Esophagus squamous epithelium (tissue), 5 donors: Measurements from ENCODE around the gene COL18A1. TPM values are rescaled to one million over a fixed set of nuclear protein-coding genes. Genes with fewer than 3 reads are reported as not detected.

Source experiments
- DNase-seq: peaks from one replicate; lab custom pipeline; 2025; lab: John Stamatoyannopoulos, UW
- H3K27ac ChIP-seq, 4 donors: fragments of 200-600 bp; sonication (generic); one replicate each; pipeline ENCODE4 v1.5.1; 2016 to 2019; ENCODE audit warnings: mild to moderate bottlenecking in 1 of 4
- H3K27me3 ChIP-seq, 4 donors: fragments of 200-600 bp; sonication (generic); 1 replicate in 3 of 4; 2 replicates in 1 of 4; pipeline versions ENCODE4 v1.5.1 to v1.6.0; 2017 to 2021; ENCODE audit warnings: antibody characterized with exemption in 1 of 4
- H3K36me3 ChIP-seq, 3 donors: fragments of 200-600 bp; sonication (generic); one replicate each; pipeline ENCODE4 v1.5.1; 2016 to 2019
- H3K4me1 ChIP-seq, 3 donors: fragments of 200-600 bp; sonication (generic); one replicate each; pipeline ENCODE4 v1.5.1; 2017 to 2019
- H3K4me3 ChIP-seq, 4 donors: fragments of 200-600 bp; sonication (generic); 1 replicate in 3 of 4; 2 replicates in 1 of 4; pipeline ENCODE4 v1.5.1; 2016 to 2019; ENCODE audit warnings: mild to moderate bottlenecking in 2 of 4, moderate library complexity in 1 of 4
- H3K9me3 ChIP-seq, 3 donors: fragments of 200-600 bp; sonication (generic); one replicate each; pipeline ENCODE4 v1.5.1; 2016 to 2019
- POLR2A ChIP-seq, 4 donors: fragments of 450-650 bp; IDR thresholded peaks; one replicate each; pipeline ENCODE4 v1.6.1; 2017; ENCODE audit warnings: antibody characterized with exemption in 4 of 4, mild to moderate bottlenecking in 4 of 4, moderate library complexity in 3 of 4
- WGBS, 2 donors: methylation state at CpG; one replicate each; pipeline ENCODE4 v1.1.5; 2018; 5-methylcytosine and 5-hydroxymethylcytosine counted together
- intact Hi-C: fragments of 100-400 bp; cut with DNase I; formaldehyde crosslinking; loops from one replicate; pipeline ENCODE4 v1.15.0; 2022
- total RNA-seq, 4 donors: library from RNA; depleted of rRNA; stranded (reverse); fragments of >200 nt; gene quantifications; one replicate each; pipeline ENCODE4 v1.1.0, GENCODE V29; 2016
- TF ChIP-seq, protein P1 (sequence below), 6 experiments: fragments of 450-650 bp in 4 of 6; fragments of 200-600 bp in 2 of 6; sonication (generic) in 2 of 6; IDR thresholded peaks; one replicate each; pipeline ENCODE4 v1.5.1; 2016 to 2019; ENCODE audit warnings: antibody characterized with exemption in 6 of 6, mild to moderate bottlenecking in 4 of 6, moderate library complexity in 4 of 6
- donor health status: DM: yes; HTN: yes; CAD: no.

The COL18A1 gene
- total RNA-seq, 4 donors from 2014 or later: 38.9 to 69.0 (median 52.5) TPM

DNA sequence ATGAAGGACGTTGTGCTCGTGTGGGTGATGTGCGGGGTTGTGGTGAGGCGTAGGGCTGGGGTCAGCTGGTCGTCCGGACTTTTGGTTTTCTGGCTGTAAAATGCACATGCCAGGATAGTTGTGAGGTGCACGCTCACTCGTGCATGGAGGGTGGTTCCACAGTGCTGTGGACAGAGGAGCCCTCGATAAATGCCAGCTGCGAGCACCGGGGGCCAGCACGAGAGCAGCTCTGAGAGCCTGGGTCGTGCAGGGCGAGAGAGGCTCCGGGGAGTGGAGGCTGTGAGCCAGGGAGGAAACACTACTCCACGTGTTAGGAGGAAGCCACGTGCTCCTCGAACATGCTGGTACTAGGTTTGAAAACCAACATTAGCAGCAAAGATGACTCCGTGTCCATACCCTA is 39.4 kb downstream of the COL18A1 start:
- peaks cover 0 to 22% (median 0%) of the 10 kb centered on the region in 4 donors for H3K27me3 ChIP-seq
- WGBS, 2 donors: 71 to 72% methylated on average over 13 to 16 of the region's 19 CpGs
- DNase-seq: no peak
- H3K27ac ChIP-seq: no peak overlapping the region
- no peak overlapping the region for H3K4me3 ChIP-seq
- no peaks in the 10 kb centered on the region for H3K36me3 ChIP-seq
- TF ChIP-seq, protein P1, sequence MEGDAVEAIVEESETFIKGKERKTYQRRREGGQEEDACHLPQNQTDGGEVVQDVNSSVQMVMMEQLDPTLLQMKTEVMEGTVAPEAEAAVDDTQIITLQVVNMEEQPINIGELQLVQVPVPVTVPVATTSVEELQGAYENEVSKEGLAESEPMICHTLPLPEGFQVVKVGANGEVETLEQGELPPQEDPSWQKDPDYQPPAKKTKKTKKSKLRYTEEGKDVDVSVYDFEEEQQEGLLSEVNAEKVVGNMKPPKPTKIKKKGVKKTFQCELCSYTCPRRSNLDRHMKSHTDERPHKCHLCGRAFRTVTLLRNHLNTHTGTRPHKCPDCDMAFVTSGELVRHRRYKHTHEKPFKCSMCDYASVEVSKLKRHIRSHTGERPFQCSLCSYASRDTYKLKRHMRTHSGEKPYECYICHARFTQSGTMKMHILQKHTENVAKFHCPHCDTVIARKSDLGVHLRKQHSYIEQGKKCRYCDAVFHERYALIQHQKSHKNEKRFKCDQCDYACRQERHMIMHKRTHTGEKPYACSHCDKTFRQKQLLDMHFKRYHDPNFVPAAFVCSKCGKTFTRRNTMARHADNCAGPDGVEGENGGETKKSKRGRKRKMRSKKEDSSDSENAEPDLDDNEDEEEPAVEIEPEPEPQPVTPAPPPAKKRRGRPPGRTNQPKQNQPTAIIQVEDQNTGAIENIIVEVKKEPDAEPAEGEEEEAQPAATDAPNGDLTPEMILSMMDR (IDR thresholded peaks at IDR 0.05): no peak
- TF ChIP-seq POLR2A (IDR thresholded peaks at IDR 0.05): no peak
- peaks cover 9 to 35% (median 17%) of the 10 kb centered on the region in 3 donors for H3K4me1 ChIP-seq
- intact Hi-C loops: loop anchor here (5.0 kb wide), 1 partner anchor 302 kb away; no protein-coding TSS in a partner anchor
- H3K9me3 ChIP-seq: no peaks in the 10 kb centered on the region

- peaks cover 10 to 36% (median 18%) of the 10 kb centered on the region in 3 donors for H3K4me1 ChIP-seq
- DNase-seq: no peak
- 74 to 77% methylated on average over 9 of the region's 9 CpGs for WGBS, 2 donors
- no peak overlapping the region for H3K4me3 ChIP-seq
- H3K27me3 ChIP-seq: peaks cover 0 to 26% (median 0%) of the 10 kb centered on the region in 4 donors
- no peaks in the 10 kb centered on the region for H3K9me3 ChIP-seq
- H3K36me3 ChIP-seq: no peaks in the 10 kb centered on the region
- TF ChIP-seq, protein P1 (IDR thresholded peaks at IDR 0.05): no peak
- no peak for TF ChIP-seq POLR2A (IDR thresholded peaks at IDR 0.05)
- no peak overlapping the region for H3K27ac ChIP-seq
- intact Hi-C loops: no loop called here
These were observed 40.4 kb downstream of the COL18A1 start for GRCh38 chr21:45445369-45445768.

DNA sequence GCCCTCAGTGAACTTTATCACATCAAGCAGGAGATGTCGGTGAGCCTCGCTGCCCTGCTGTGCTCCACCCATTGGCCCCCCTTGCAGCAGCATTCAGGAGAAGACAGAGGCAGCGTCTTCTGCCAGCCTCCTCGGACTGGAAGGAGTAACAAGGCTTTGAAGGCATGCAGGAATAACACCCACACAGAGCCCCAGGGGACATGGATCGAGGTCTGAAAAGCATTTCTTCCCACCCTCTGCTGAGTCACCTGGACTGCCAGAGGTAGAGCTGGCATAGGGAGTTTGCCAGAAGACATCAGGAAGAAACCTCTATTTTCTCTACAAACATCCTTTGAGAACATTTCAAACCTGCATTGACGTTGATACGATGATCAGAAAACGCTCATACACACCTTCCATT is 42.9 kb downstream of the COL18A1 start:
- no peak overlapping the region for H3K4me3 ChIP-seq
- peaks cover 10 to 42% (median 18%) of the 10 kb centered on the region in 3 donors for H3K4me1 ChIP-seq
- DNase-seq: no peak
- H3K36me3 ChIP-seq: no peaks in the 10 kb centered on the region
- H3K27me3 ChIP-seq: peaks cover 0 to 26% (median 0%) of the 10 kb centered on the region in 4 donors
- peak overlapping the region in 1 of 4 donors; percentile 36 for H3K27ac ChIP-seq
- no peaks in the 10 kb centered on the region for H3K9me3 ChIP-seq
- TF ChIP-seq, protein P1 (IDR thresholded peaks at IDR 0.05): no peak
- no peak for TF ChIP-seq POLR2A (IDR thresholded peaks at IDR 0.05)
- 40 to 56% methylated on average over 4 to 7 of the region's 8 CpGs for WGBS, 2 donors
- intact Hi-C loops: no loop called here

GRCh38 chr21:45448283-45448809 is 43.4 kb downstream of the COL18A1 start:
- peaks cover 10 to 47% (median 18%) of the 10 kb centered on the region in 3 donors for H3K4me1 ChIP-seq
- H3K27ac ChIP-seq: peak overlapping the region in 1 of 4 donors; percentile 36
- H3K9me3 ChIP-seq: no peaks in the 10 kb centered on the region
- H3K36me3 ChIP-seq: no peaks in the 10 kb centered on the region
- intact Hi-C loops: no loop called here
- TF ChIP-seq, protein P1 (IDR thresholded peaks at IDR 0.05): no peak
- TF ChIP-seq POLR2A (IDR thresholded peaks at IDR 0.05): no peak
- DNase-seq: no peak
- H3K27me3 ChIP-seq: peaks cover 0 to 26% (median 0%) of the 10 kb centered on the region in 4 donors
- 67 to 81% methylated on average over 19 to 20 of the region's 20 CpGs for WGBS, 2 donors
- no peak overlapping the region for H3K4me3 ChIP-seq

DNA sequence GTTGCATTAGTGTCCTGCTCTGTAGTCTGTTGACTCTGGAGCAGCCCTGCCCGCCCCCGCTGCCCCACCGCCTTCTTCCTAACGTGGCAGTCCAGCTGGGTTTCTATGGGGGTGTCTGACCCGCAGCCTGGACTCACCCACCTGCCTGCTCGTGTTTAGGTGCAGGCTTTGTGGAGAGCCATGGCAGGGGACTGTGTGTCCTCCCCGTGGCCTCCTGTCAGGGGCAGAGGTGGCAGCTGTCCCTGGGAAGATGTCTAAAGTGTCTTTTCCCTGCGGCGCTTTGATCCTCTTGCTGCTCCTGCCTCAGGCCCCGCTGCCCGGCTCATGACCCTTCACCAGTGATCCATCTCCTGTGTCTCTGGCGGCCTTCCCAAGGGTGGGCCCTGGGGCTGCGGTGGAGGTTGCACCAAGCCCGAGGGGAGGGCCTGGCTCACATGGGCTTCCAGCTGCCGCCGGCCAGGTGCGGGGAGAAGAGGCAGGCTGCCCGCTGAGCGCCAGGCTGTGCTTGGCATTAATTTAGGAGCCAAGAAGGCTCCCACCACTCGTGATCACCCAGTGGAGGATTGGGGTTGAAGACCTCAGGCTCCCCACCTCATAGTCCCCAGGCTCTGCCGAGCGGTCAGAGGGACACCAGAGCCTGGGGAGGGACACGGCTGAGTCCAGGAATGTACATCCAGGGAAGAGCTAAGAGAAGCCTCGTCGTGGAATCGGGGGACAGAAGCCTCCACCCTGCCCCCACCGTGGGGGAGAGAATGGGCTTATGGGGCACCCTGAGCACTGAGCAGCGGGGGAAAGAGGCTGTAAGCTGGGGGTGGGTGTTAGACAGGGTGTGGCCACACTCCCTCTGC is 44.1 kb downstream of the COL18A1 start:
- 69 to 85% methylated on average over 6 to 15 of the region's 28 CpGs for WGBS, 2 donors
- Histone ChIP-seq H3K9me3 (no peaks in the 10 kb centered on the region), H3K4me1 (peaks cover 12 to 54% (median 25%) of the 10 kb centered on the region in 3 donors), H3K36me3 (no peaks in the 10 kb centered on the region), H3K27ac (peak overlapping the region in 3 of 4 donors; percentile 22 to 36 (median 26)), H3K4me3 (no peak overlapping the region), H3K27me3 (peaks cover 0 to 26% (median 0%) of the 10 kb centered on the region in 4 donors)
- intact Hi-C loops: no loop called here
- no peak for DNase-seq
- TF ChIP-seq POLR2A (IDR thresholded peaks at IDR 0.05): no peak
- TF ChIP-seq, protein P1 (IDR thresholded peaks at IDR 0.05): no peak
